HepG2 (cell line): Measurements from ENCODE around the gene SEC14L5. TPM values are rescaled to one million over a fixed set of nuclear protein-coding genes. Genes with fewer than 3 reads are reported as not detected.

Source experiments
- AKAP8 ChIP-seq: sonication (generic); formaldehyde crosslinking; IDR thresholded peaks from 2 replicates; pipeline ENCODE4 v1.5.1; 2020; ENCODE audit warnings: mild to moderate bottlenecking, missing genetic modification reagents
- BORCS8-MEF2B ChIP-seq: sonication (generic); formaldehyde crosslinking; IDR thresholded peaks from 2 replicates; pipeline ENCODE4 v1.8.0; 2022; ENCODE audit warnings: mild to moderate bottlenecking, missing genetic modification reagents
- BRD4 ChIP-seq: sonication (generic); formaldehyde crosslinking; IDR thresholded peaks from 2 replicates; pipeline ENCODE4 v1.4.0; 2020; ENCODE audit warnings: missing genetic modification reagents
- CAMTA2 ChIP-seq: sonication (generic); formaldehyde crosslinking; IDR thresholded peaks from 2 replicates; pipeline ENCODE4 v1.4.0; 2020; ENCODE audit warnings: mild to moderate bottlenecking, missing genetic modification reagents, borderline replicate concordance
- CREBL2 ChIP-seq: sonication (generic); formaldehyde crosslinking; IDR thresholded peaks from 2 replicates; pipeline ENCODE4 v1.8.1; 2023; ENCODE audit warnings: missing genetic modification reagents, mild to moderate bottlenecking, borderline replicate concordance
- DZIP1 ChIP-seq: sonication (generic); formaldehyde crosslinking; IDR thresholded peaks from 2 replicates; pipeline ENCODE4 v1.5.0; 2020; ENCODE audit warnings: mild to moderate bottlenecking, missing genetic modification reagents
- EZH2 ChIP-seq: conservative IDR thresholded peaks from 2 replicates; pipeline ENCODE4 v1.6.1; 2012; ENCODE audit warnings: mild to moderate bottlenecking, low read depth, low read length, moderate library complexity
- FOXA3 ChIP-seq: IDR thresholded peaks from 2 replicates; pipeline ENCODE4 v1.6.1; 2016; ENCODE audit warnings: missing genetic modification reagents, missing compliant biosample characterization
- FOXC1 ChIP-seq: sonication (generic); formaldehyde crosslinking; IDR thresholded peaks from 2 replicates; pipeline ENCODE4 v1.8.0; 2022; ENCODE audit warnings: mild to moderate bottlenecking, missing genetic modification reagents, borderline replicate concordance
- FOXO1 ChIP-seq: sonication (generic); formaldehyde crosslinking; IDR thresholded peaks from 2 replicates; pipeline ENCODE4 v1.4.0; 2020; ENCODE audit warnings: missing genetic modification reagents
- JDP2 ChIP-seq: sonication (generic); formaldehyde crosslinking; IDR thresholded peaks from 2 replicates; pipeline ENCODE4 v1.8.1; 2022; ENCODE audit warnings: missing genetic modification reagents, borderline replicate concordance
- JUND ChIP-seq: sonication (generic); formaldehyde crosslinking; IDR thresholded peaks from 2 replicates; pipeline ENCODE4 v1.8.0; 2022; ENCODE audit warnings: mild to moderate bottlenecking, missing genetic modification reagents
- PAX8 ChIP-seq: sonication (generic); formaldehyde crosslinking; IDR thresholded peaks from 2 replicates; pipeline ENCODE4 v1.8.0; 2022; ENCODE audit warnings: mild to moderate bottlenecking, missing genetic modification reagents, borderline replicate concordance
- SNAPC5 ChIP-seq: sonication (generic); formaldehyde crosslinking; IDR thresholded peaks from 2 replicates; pipeline ENCODE4 v1.8.1; 2023; ENCODE audit warnings: mild to moderate bottlenecking, missing genetic modification reagents, borderline replicate concordance
- SP140L ChIP-seq: sonication (generic); formaldehyde crosslinking; IDR thresholded peaks from 2 replicates; pipeline ENCODE4 v1.4.0; 2020; ENCODE audit warnings: missing genetic modification reagents, borderline replicate concordance
- TBX2 ChIP-seq: sonication (generic); formaldehyde crosslinking; IDR thresholded peaks from 2 replicates; pipeline ENCODE4 v1.5.0; 2020; ENCODE audit warnings: missing genetic modification reagents, mild to moderate bottlenecking, borderline replicate concordance
- WIZ ChIP-seq: sonication (generic); formaldehyde crosslinking; IDR thresholded peaks from 2 replicates; pipeline ENCODE4 v1.5.1; 2020; ENCODE audit warnings: mild to moderate bottlenecking, missing genetic modification reagents
- ZMAT3 ChIP-seq: sonication (generic); formaldehyde crosslinking; conservative IDR thresholded peaks from 2 replicates; pipeline ENCODE4 v1.7.0; 2021; ENCODE audit warnings: missing genetic modification reagents
- ZNF260 ChIP-seq: sonication (generic); formaldehyde crosslinking; IDR thresholded peaks from 2 replicates; pipeline ENCODE4 v1.4.0; 2020; ENCODE audit warnings: missing genetic modification reagents, low read depth, mild to moderate bottlenecking, borderline replicate concordance
- ZNF264 ChIP-seq: sonication (generic); formaldehyde crosslinking; IDR thresholded peaks from 2 replicates; pipeline ENCODE4 v1.4.0; 2020; ENCODE audit warnings: missing genetic modification reagents
- ZNF713 ChIP-seq: sonication (generic); formaldehyde crosslinking; IDR thresholded peaks from 2 replicates; pipeline ENCODE4 v1.4.0; 2020; ENCODE audit warnings: mild to moderate bottlenecking, missing genetic modification reagents
- ZNF740 ChIP-seq: sonication (generic); formaldehyde crosslinking; IDR thresholded peaks from 2 replicates; pipeline ENCODE4 v1.4.0; 2020; ENCODE audit warnings: missing genetic modification reagents
- ZNF784 ChIP-seq: sonication (generic); formaldehyde crosslinking; IDR thresholded peaks from 2 replicates; pipeline ENCODE4 v1.5.1; 2020; ENCODE audit warnings: missing genetic modification reagents, mild to moderate bottlenecking, borderline replicate concordance
- ZNF816 ChIP-seq: sonication (generic); formaldehyde crosslinking; IDR thresholded peaks from 2 replicates; pipeline ENCODE4 v1.8.0; 2022; ENCODE audit warnings: missing genetic modification reagents, mild to moderate bottlenecking, borderline replicate concordance
- polyA plus RNA-seq, 8 experiments: library from polyadenylated mRNA; depleted of rRNA in 3 of 8; stranded (reverse) in 7 of 8; unstranded in 1 of 8; fragments of >200 nt; fragmentation: Illumina TruSeq in 4 of 8; extraction: Trizol in 4 of 8; gene quantifications; 2 replicates each; pipeline versions ENCODE4 v1.2.1 to v1.2.3, GENCODE V29; 2011 to 2016; ENCODE audit warnings: low read depth in 4 of 8, missing spikeins in 1 of 8, mixed read lengths in 1 of 8; ENCODE audit not compliant: insufficient read depth in 1 of 8
- total RNA-seq, 5 experiments: library from RNA; depleted of rRNA; stranded (reverse); fragments of >200 nt; fragmentation: Illumina TruSeq; extraction: Trizol; gene quantifications; 2 replicates each; pipeline ENCODE4 v1.2.3, GENCODE V29; 2016; ENCODE audit warnings: low read depth in 1 of 5

Gene SEC14L5
- total and polyA plus RNA-seq, 2 of the 13 experiments (the other 11 are each of a cell fraction or from before 2014, with no cell fraction given), result 0.40 to 0.42 TPM

- TF ChIP-seq AKAP8 (peak; percentile 52), FOXA3 (CRISPR knock-in tag) (peak; percentile 93), BRD4 (CRISPR knock-in tag) (0 out of 2 replicates have a peak, but pooled peaks have one; percentile 42), JUND (CRISPR knock-in tag) (no peak), JDP2 (CRISPR knock-in tag) (no peak), SNAPC5 (CRISPR knock-in tag) (no peak), SP140L (CRISPR knock-in tag) (no peak), EZH2 (no peak), ZNF713 (CRISPR knock-in tag) (0 out of 2 replicates have a peak, but pooled peaks have one; percentile 59), ZNF260 (CRISPR knock-in tag) (0 out of 2 replicates have a peak, but pooled peaks have one; percentile 82), DZIP1 (CRISPR knock-in tag) (no peak), BORCS8-MEF2B (CRISPR knock-in tag) (peak; percentile 46), CREBL2 (no peak), WIZ (CRISPR knock-in tag) (peak; percentile 30; the same call in 1 of the 2 replicates), ZNF264 (peak; percentile 67), FOXO1 (CRISPR knock-in tag) (peak; percentile 63), ZNF740 (0 out of 2 replicates have a peak, but pooled peaks have one; percentile 29), PAX8 (CRISPR knock-in tag) (no peak), ZNF784 (CRISPR knock-in tag) (no peak; the same call in 1 of the 2 replicates), TBX2 (CRISPR knock-in tag) (peak; percentile 86), FOXC1 (CRISPR knock-in tag) (peak; percentile 74; the same call in 1 of the 2 replicates), ZNF816 (no peak), ZMAT3 (CRISPR knock-in tag) (no peak), CAMTA2 (CRISPR knock-in tag) (no peak)
These were observed at the start of gene SEC14L5 (continued) for GRCh38 chr16:4957720-4958509.
